Activated CD4-positive, alpha-beta T cell treated with anti-CD3 and anti-CD28 coated beads, Interleukin-2, amount 50 U/mL, for 16 hours (primary cell): ENCODE data around the gene IQCK.
"Not testable (repeated sequence)": the region's sequence is repeated elsewhere in the genome, so short reads cannot be mapped to it uniquely, and the experiment has no call there.

Experiments
- DNase-seq: peaks from one replicate; pipeline ENCODE4 v3.0.0-alpha.2; 2020

Gene IQCK

DNA sequence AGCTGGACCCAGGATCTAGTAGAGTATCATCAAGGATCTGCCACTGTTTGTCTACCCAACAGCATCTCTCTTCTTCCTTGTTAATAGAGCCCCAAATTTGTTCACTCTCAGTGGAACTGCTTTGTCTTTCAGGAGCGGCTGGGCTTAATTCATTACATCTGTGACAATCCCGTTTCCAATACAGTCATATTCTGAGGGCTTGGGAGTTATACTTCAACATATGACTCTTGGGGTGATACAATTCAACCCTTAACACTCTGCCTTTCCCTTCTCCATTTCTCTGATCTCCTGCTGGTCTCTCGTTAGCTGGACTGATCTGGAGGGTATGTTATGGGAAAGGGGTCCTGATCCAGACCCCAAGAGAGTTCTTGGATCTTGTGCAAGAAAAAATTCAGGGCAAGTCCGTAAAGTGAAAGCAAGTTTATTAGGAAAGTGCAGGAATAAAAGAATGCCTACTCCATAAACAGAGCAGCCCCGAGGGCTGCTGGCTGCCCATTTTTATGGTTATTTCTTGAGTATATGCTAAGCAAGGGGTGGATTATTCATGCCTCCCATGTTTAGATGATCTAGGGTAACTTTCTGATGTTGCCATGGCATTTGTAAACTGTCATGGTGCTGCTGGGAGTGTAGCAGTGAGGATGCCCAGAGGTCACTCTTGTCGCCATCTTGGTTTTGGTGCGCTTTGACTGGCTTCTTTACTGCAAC lies 42.4 kb downstream of the IQCK start:
- DNase-seq = no peak

GRCh38 chr16:19765860-19766553 lies 47.9 kb downstream of the IQCK start:
- DNase-seq = no peak

GRCh38 chr16:19766554-19766884 lies 48.4 kb downstream of the IQCK start:
- DNase-seq = no peak

DNA sequence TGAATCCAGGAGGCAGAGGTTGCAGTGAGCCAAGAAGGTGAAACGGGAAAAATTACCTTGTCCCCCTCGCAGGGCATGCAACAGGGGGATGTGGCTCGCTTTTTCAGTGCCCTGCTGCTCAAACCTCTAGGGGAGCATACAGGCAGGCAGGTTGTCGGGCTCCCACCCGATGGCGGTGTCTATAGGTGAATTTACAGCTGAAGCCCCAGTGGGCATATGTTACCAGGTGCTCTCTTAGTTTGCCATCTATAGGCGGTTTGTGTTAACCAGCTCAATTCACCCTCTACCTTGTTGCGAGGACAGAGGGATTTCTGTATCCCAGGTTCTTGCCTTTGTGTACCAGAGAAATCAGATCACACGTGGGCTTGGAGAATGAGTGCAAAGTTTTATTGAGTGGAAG lies 48.9 kb downstream of the IQCK start:
- DNase-seq = no peak

DNA sequence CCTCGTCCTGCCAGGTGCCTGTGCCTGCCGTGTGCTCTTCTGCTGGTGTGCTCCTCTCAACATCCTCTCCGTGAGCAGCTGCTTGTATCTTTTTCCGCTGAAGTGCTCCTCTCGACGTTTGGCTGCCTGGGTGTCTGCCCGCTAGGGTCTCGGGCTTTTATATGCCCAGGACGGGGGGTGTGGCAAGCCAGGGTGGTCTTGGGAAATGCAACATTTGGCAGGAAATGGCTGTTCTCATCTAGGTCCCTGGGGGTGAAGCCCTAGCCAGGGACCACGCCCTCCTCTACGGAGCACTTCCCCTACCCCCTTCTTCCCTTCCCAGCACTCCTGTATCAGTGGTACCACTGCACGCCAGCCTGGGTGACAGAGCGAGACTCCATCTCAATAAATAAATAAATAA lies 49.4 kb downstream of the IQCK start:
- no peak for DNase-seq

DNA sequence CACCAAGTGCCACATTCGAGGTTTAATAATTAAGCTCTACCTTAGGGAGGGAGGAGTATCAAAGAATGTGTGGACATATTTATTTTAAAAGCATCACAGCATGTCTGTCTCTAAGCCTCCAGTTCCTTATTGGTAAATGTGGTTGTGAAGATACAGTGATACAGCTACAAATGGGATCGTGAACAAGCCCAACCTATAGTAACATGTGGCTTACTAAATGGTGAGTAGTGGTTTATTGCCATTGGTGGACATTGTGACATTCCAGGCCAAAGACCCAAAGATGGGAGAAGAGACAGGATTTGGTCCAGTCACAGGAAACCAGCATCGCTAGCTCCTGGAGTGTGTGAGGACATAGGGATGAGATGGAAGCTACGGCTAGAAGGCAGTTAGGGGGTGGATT lies 51.2 kb downstream of the IQCK start:
- DNase-seq = no peak

GRCh38 chr16:19771040-19771439 lies 53.0 kb downstream of the IQCK start:
- DNase-seq = no peak

DNA sequence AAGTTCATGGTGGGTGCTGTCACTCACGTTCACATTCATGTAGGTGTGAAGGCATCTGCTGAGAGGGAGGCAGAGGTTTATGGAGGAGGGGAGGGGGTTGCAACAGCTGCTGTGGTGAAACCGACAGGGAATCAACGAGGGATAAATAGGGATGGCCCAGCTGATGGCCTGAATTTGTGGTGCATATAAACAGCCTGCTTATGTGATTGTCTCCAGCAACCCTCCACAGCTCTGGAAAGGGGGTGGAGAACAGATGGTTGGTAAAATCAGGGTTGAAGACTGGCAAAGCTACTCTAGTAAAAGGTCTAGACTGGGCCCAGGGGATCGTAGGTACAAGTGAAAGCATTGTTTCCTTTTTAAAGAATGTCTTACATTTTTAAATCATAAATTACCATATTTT lies 53.7 kb downstream of the IQCK start:
- no peak for DNase-seq

- no peak for DNase-seq
These were observed 56.0 kb downstream of the IQCK start for GRCh38 chr16:19774024-19774423.

DNA sequence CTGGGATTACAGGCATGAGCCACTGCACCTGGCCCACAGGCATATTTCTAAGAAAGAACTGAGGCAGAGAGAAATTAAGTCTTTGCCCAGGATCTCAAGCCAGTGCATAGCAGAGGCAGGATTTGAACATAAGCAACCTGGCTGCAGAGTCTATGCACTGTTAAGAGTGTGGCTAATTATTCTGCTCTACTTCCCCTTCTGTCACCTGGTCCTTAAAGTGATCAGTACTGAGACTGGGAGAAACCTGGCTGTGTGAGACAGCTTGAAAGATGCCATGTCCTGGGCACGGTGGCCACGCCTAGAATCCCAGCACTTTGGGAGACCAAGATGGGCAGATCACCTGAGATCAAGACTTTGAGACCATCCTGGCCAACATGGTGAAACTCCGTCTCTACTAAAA lies 58.1 kb downstream of the IQCK start:
- no peak for DNase-seq

GRCh38 chr16:19776565-19776964 lies 58.5 kb downstream of the IQCK start:
- no peak for DNase-seq

DNA sequence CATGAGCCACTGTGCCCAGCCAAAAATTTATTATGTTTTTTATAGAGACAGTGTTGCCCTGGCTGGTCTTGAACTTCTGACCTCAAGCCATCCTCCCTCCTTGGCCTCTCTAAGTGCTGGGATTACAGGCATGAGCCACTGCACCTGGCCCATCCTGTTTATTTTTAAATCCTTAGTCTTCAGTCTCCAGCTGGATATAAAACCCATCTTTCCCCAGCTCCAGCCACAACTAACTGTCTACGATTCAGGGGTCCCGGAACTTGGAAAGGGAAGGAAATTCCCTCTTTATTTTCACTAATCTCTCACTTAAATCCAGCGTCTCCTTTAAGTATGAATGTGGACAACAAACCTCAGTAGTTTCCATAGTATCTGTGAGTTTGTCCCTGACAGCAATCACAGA lies 62.2 kb downstream of the IQCK start:
- DNase-seq = no peak

GRCh38 chr16:19781226-19781625 lies 63.2 kb downstream of the IQCK start:
- no peak for DNase-seq

- DNase-seq = no peak
These were observed 65.5 kb downstream of the IQCK start for GRCh38 chr16:19783363-19784182.

DNA sequence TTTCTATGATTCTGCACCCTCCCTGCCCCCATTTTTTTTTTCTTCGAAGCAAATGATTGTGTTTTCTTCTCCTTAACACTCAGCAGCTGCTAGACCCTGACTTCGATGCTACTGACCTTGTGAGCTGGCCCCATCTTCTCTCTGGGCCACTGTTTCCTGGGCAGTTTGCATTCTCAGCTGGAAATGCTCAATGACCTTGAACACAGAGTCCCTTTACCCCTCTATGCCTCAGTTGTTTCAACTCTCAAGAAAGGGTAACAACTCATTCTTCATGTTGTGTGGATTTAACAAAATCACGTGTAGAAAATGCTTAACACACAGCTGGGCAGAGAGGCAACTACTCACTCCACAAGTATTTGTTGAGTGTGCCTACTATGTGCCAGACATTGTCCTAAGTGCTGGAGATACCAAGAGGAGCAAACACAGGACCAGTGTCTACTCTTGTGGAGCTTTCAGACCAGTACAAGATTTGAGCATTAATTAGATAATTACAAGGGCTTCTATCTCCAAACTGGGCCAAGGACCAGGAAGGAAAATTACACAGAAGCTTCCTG lies 66.2 kb downstream of the IQCK start:
- DNase-seq = no peak

DNA sequence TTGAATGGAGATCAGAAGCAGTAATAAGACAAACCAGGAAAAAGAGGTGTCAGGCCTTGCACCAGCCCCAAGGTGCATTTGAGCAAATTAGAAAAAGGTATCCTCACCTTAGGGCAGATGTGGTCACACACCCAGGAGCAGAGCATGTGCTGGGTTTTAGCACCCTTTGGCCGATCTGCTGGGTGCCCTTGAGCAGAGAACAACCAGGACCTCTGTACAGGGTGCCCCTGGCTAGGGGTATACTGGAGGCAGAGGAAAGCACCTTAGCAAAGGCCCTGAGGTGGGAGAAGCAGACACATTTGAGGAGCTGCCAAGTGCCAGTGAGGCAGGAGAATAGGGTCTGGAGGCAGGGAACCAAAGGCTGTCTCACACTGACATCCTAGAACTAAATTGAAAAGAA lies 67.0 kb downstream of the IQCK start:
- no peak for DNase-seq

DNA sequence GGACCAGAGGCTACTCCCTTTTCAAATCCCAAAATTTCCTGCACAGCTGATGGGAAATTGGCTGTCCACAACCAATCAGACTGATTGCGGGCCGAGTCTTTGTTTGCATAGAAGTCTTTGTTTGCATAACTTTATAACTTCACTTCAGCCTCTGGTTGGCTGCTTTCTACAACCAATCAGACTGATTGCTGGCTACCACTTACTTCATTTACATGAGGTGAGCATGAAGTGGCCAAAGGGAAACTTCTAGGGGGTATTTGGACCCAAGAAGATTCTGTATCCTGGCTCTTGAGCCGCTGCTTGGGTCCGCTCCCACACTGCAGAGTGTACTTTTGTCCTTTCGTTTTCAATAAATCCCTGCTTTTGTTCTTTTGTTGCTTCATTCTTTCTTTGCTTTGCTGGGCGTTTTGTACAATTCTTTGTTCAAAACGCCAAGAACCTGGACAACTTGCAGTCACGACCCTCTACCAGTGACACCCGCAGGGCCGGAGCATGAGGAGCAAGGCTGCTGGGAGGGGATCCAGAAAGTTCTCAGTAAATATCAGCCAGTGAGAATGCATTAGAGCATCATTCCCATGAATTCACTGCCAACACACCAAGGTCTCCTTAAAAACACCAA lies 67.5 kb downstream of the IQCK start:
- DNase-seq = no peak

- not testable (repeated sequence) for DNase-seq
These were observed 83.3 kb downstream of the IQCK start for GRCh38 chr16:19801369-19801768.

GRCh38 chr16:19801824-19802223 lies 83.8 kb downstream of the IQCK start:
- not testable (repeated sequence) for DNase-seq

DNA sequence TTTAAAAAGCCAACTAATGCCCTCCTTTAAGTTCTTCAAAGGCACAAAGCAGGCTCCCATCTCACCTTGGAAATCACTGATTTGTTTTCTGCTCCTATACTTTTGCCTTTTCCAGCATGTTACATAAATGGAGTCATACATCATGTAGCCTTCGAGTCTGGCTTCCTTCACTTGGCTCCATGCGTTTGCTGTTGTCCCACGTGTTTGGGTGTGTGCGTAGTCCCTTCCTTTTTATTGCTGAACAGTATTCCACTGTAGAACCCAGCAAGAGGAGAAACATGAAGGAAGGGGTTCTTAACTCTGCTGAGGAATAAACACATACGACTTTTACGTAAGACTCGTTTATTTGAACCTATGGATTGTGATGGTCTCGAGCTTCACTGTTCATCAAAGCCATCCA lies 84.5 kb downstream of the IQCK start:
- DNase-seq = no peak

- peak; percentile 22 for DNase-seq
These were observed 86.7 kb downstream of the IQCK start for GRCh38 chr16:19804538-19805323.

DNA sequence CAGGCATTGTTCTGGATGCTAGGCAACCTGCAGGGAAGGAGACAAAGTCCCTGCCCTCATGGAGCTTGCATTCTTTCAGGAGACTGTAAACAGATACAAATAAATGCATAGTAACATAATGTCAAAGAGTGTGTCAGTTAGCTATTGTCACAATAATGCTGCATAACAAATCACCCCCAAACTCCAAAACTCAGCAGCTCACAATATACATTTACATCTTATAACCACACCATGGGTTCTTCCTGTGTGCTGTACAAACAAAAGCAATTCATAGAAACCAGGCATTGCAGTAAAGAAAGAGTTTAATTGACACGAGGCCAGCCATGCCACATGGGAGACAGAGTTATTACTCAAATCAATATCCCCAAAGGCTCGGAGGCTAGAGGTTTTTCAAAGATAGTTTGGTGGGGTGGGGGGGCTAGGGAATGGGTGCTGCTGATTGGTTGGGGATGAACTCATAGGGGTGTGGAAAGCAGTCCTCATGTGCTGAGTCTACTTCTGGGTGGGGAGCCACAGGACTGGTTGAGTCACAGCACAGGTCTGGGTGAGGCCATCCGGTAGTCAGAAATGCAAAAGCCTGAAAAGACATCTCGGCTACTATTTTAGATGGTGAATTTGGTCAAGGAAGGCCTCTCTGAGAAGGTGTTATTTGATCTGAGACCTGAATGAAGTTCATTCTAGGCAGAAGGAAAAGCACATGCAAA lies 87.5 kb downstream of the IQCK start:
- DNase-seq = no peak
